GM19043 (cell line): ENCODE data around the gene OR9I1.

ENCODE experiments used
- ATAC-seq: cut with Tn5 transposase; IDR thresholded peaks from one replicate; pipeline ENCODE4 v1.9.1; 2021; ENCODE audit warnings: low read depth; ENCODE audit not compliant: unreplicated experiment

The OR9I1 gene

GRCh38 chr11:58125469-58125868 lies at the start of gene OR9I1:
OR9I1 (minus strand) TSS chr11:58125530; CDS start chr11:58119444, 6,086 bp downstream.
- no peak for ATAC-seq

GRCh38 chr11:58165504-58166106 lies 40.3 kb upstream of the OR9I1 start:
- no peak for ATAC-seq

GRCh38 chr11:58164990-58165389 lies 39.7 kb upstream of the OR9I1 start:
- no peak for ATAC-seq

- ATAC-seq: no peak
These were observed 39.1 kb upstream of the OR9I1 start for GRCh38 chr11:58164389-58164788.

GRCh38 chr11:58152781-58153180 lies 27.5 kb upstream of the OR9I1 start:
- no peak for ATAC-seq

GRCh38 chr11:58142761-58143160 lies 17.4 kb upstream of the OR9I1 start:
- ATAC-seq: no peak

GRCh38 chr11:58135171-58135570 lies 9.8 kb upstream of the OR9I1 start:
- no peak for ATAC-seq

- no peak for ATAC-seq
These were observed 8.8 kb upstream of the OR9I1 start for GRCh38 chr11:58134151-58134550.

- ATAC-seq: no peak
These were observed 8.2 kb upstream of the OR9I1 start for GRCh38 chr11:58133309-58134076.

GRCh38 chr11:58127350-58127749 lies 2.0 kb upstream of the OR9I1 start:
- no peak for ATAC-seq

GRCh38 chr11:58121096-58121495 lies 4.2 kb downstream of the OR9I1 start:
- no peak for ATAC-seq

GRCh38 chr11:58097437-58097836 lies 27.9 kb downstream of the OR9I1 start:
- ATAC-seq: no peak

- no peak for ATAC-seq
These were observed 38.8 kb downstream of the OR9I1 start for GRCh38 chr11:58086528-58086927.

- no peak for ATAC-seq
These were observed 49.5 kb downstream of the OR9I1 start for GRCh38 chr11:58075781-58076180.

- no peak for ATAC-seq
These were observed 54.7 kb downstream of the OR9I1 start for GRCh38 chr11:58070585-58070984.

- ATAC-seq: no peak
These were observed 56.7 kb downstream of the OR9I1 start for GRCh38 chr11:58068655-58069054.

- ATAC-seq: no peak
These were observed 57.6 kb downstream of the OR9I1 start for GRCh38 chr11:58067685-58068084.
